ENCODE results near the gene CYS1.

Gene CYS1

GRCh38 chr2:10009811-10010781 is 70.1 kb downstream of the CYS1 start:
- TF ChIP-seq CTCF (IDR thresholded peaks at IDR 0.05), result no peak

GRCh38 chr2:10009271-10009810 is 70.9 kb downstream of the CYS1 start:
- no peak for TF ChIP-seq CTCF (IDR thresholded peaks at IDR 0.05)

GRCh38 chr2:10008809-10009176 is 71.4 kb downstream of the CYS1 start:
- TF ChIP-seq CTCF (IDR thresholded peaks at IDR 0.05), result no peak

GRCh38 chr2:10007921-10008808 is 72.0 kb downstream of the CYS1 start:
- no peak for TF ChIP-seq CTCF (IDR thresholded peaks at IDR 0.05)

- no peak for TF ChIP-seq CTCF (IDR thresholded peaks at IDR 0.05)
Measured at GRCh38 chr2:10007435-10007834, 72.8 kb downstream of the CYS1 start.

All from LNCAP (cell line).